Chondrocyte (in vitro differentiated cells): Measurements from ENCODE around the gene TMEM201. TPM values are rescaled to one million over a fixed set of nuclear protein-coding genes. Genes with fewer than 3 reads are reported as not detected.

Source experiments
- DNase-seq: peaks from one replicate; pipeline ENCODE4 v3.0.0; 2021; ENCODE audit warnings: mixed read lengths, low spot score
- H3K27ac Mint-ChIP-seq: one replicate; pipeline ENCODE4 v1.8.0; 2021; ENCODE audit warnings: mild to moderate bottlenecking, moderate library complexity, mixed read lengths; ENCODE audit not compliant: unreplicated experiment
- H3K27me3 Mint-ChIP-seq: 2 replicates; pipeline ENCODE4 v1.8.0; 2021; ENCODE audit warnings: low read depth, mixed read lengths
- H3K36me3 Mint-ChIP-seq: 2 replicates; pipeline ENCODE4 v1.8.0; 2021; ENCODE audit warnings: low read depth, mixed read lengths
- H3K4me1 Mint-ChIP-seq: 2 replicates; pipeline ENCODE4 v1.8.0; 2021; ENCODE audit warnings: low read depth, mild to moderate bottlenecking, mixed read lengths
- H3K4me3 Mint-ChIP-seq: one replicate; pipeline ENCODE4 v1.8.0; 2021; ENCODE audit warnings: mild to moderate bottlenecking, moderate library complexity, mixed read lengths; ENCODE audit not compliant: unreplicated experiment
- H3K9me3 Mint-ChIP-seq: 2 replicates; pipeline ENCODE4 v1.8.0; 2021; ENCODE audit warnings: low read depth, mixed read lengths
- total RNA-seq: library from RNA; stranded (reverse); gene quantifications from 3 replicates; pipeline ENCODE4 v1.2.1, GENCODE V29; 2021
- TF ChIP-seq, protein P1 (sequence below): fragments of 200-600 bp; sonication (generic); IDR thresholded peaks from 2 replicates; pipeline ENCODE4 v1.5.0; 2021; ENCODE audit warnings: antibody characterized with exemption, mild to moderate bottlenecking, moderate library complexity

The TMEM201 gene
- total RNA-seq, 1 donor from 2014 or later, result 10.6 TPM

GRCh38 chr1:9580942-9581341 is 7.8 kb upstream of the TMEM201 start:
- H3K27me3 Mint-ChIP-seq, result no peaks in the 10 kb centered on the region
- H3K9me3 Mint-ChIP-seq, result no peaks in the 10 kb centered on the region
- H3K4me3 Mint-ChIP-seq, result no peak overlapping the region
- no peak for DNase-seq
- TF ChIP-seq, protein P1, sequence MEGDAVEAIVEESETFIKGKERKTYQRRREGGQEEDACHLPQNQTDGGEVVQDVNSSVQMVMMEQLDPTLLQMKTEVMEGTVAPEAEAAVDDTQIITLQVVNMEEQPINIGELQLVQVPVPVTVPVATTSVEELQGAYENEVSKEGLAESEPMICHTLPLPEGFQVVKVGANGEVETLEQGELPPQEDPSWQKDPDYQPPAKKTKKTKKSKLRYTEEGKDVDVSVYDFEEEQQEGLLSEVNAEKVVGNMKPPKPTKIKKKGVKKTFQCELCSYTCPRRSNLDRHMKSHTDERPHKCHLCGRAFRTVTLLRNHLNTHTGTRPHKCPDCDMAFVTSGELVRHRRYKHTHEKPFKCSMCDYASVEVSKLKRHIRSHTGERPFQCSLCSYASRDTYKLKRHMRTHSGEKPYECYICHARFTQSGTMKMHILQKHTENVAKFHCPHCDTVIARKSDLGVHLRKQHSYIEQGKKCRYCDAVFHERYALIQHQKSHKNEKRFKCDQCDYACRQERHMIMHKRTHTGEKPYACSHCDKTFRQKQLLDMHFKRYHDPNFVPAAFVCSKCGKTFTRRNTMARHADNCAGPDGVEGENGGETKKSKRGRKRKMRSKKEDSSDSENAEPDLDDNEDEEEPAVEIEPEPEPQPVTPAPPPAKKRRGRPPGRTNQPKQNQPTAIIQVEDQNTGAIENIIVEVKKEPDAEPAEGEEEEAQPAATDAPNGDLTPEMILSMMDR, result no peak
- H3K4me1 Mint-ChIP-seq, result no peaks in the 10 kb centered on the region
- peaks cover 22% of the 10 kb centered on the region for H3K36me3 Mint-ChIP-seq
- H3K27ac Mint-ChIP-seq, result no peak overlapping the region

GRCh38 chr1:9586147-9586766 is 2.5 kb upstream of the TMEM201 start:
- Mint-ChIP-seq H3K27me3 (no peaks in the 10 kb centered on the region), H3K27ac (no peak overlapping the region), H3K9me3 (no peaks in the 10 kb centered on the region), H3K4me3 (no peak overlapping the region), H3K4me1 (peaks cover 18% of the 10 kb centered on the region), H3K36me3 (peaks cover 7% of the 10 kb centered on the region)
- no peak for DNase-seq
- TF ChIP-seq, protein P1, result no peak

GRCh38 chr1:9589144-9589718 is 520 bp downstream of the TMEM201 start:
- Mint-ChIP-seq H3K4me3 (peak overlapping the region; percentile 71), H3K36me3 (no peaks in the 10 kb centered on the region), H3K27me3 (no peaks in the 10 kb centered on the region), H3K9me3 (no peaks in the 10 kb centered on the region), H3K4me1 (peaks cover 25% of the 10 kb centered on the region), H3K27ac (no peak overlapping the region)
- DNase-seq, result no peak
- TF ChIP-seq, protein P1, result no peak

GRCh38 chr1:9589719-9590157 is 1.0 kb downstream of the TMEM201 start:
- Mint-ChIP-seq H3K4me1 (peaks cover 25% of the 10 kb centered on the region), H3K27ac (no peak overlapping the region), H3K4me3 (peak overlapping the region; percentile 71), H3K27me3 (no peaks in the 10 kb centered on the region), H3K9me3 (no peaks in the 10 kb centered on the region), H3K36me3 (no peaks in the 10 kb centered on the region)
- TF ChIP-seq, protein P1, result no peak
- DNase-seq, result no peak

- Mint-ChIP-seq H3K9me3 (no peaks in the 10 kb centered on the region), H3K27me3 (no peaks in the 10 kb centered on the region), H3K27ac (no peak overlapping the region), H3K4me1 (peaks cover 25% of the 10 kb centered on the region), H3K4me3 (peak overlapping the region; percentile 71), H3K36me3 (no peaks in the 10 kb centered on the region)
- DNase-seq, result no peak
- TF ChIP-seq, protein P1, result no peak
Observed at GRCh38 chr1:9590201-9590600, 1.5 kb downstream of the TMEM201 start.
